Activated naive CD8-positive, alpha-beta T cell treated with anti-CD3 and anti-CD28 coated beads, Interleukin-2, amount 50 U/mL, for 24 hours (primary cell): ENCODE data around the gene CHST11.
"Not testable (repeated sequence)": the region's sequence is repeated elsewhere in the genome, so short reads cannot be mapped to it uniquely, and the experiment has no call there.

ENCODE experiments used
- ATAC-seq: fragments of 150-1000 bp; cut with Tn5 transposase; one replicate; pipeline ENCODE4 v1.10.0; 2021
- DNase-seq: peaks from one replicate; pipeline ENCODE4 v3.0.0; 2021
- H3K27ac Mint-ChIP-seq: one replicate; pipeline ENCODE4 v1.8.0; 2021; ENCODE audit warnings: mild to moderate bottlenecking, mixed read lengths
- H3K27me3 Mint-ChIP-seq: one replicate; pipeline ENCODE4 v1.8.0; 2021; ENCODE audit warnings: mixed read lengths
- H3K36me3 Mint-ChIP-seq: one replicate; pipeline ENCODE4 v1.8.0; 2021; ENCODE audit warnings: low read depth, mixed read lengths
- H3K4me1 Mint-ChIP-seq: one replicate; pipeline ENCODE4 v1.8.0; 2021; ENCODE audit warnings: mixed read lengths
- H3K4me3 Mint-ChIP-seq: one replicate; pipeline ENCODE4 v1.8.0; 2021; ENCODE audit warnings: mild to moderate bottlenecking, moderate library complexity, mixed read lengths
- H3K9me3 Mint-ChIP-seq: one replicate; pipeline ENCODE4 v1.8.0; 2021; ENCODE audit warnings: mixed read lengths

CHST11 gene

DNA sequence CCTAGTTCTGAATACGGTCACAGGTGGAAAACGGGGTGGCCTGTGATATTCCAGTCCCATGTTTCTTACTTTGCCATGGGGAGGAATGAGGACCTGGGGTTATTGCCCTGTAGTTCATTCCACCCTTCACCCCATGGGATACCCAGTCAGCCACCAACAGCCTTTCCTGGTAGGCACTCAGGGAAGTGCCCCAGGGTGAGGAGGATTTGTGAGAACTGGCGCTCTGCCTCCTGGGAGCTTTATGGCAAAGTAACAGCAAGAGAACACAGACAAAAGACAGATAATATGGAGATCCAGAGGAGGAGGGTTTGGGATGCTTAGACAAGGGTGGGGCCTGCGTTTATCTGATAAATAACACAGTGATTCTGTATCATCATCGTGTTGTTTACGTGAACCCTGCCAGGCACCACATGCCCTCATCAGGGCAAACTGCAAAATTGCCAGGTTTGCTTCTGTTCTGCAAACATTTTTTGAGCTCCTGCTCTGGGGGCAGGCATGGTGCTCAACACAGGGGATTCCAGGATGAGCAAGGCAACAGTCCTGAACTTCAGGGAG lies 277.9 kb downstream of the CHST11 start:
- no peak for DNase-seq
- no peak for ATAC-seq
- H3K4me3 Mint-ChIP-seq = no peak overlapping the region
- H3K4me1 Mint-ChIP-seq = peaks cover 51% of the 10 kb centered on the region
- H3K36me3 Mint-ChIP-seq = no peaks in the 10 kb centered on the region
- H3K9me3 Mint-ChIP-seq = no peaks in the 10 kb centered on the region
- H3K27ac Mint-ChIP-seq = no peak overlapping the region
- H3K27me3 Mint-ChIP-seq = no peaks in the 10 kb centered on the region

- H3K4me1 Mint-ChIP-seq = peaks cover 61% of the 10 kb centered on the region
- H3K9me3 Mint-ChIP-seq = no peaks in the 10 kb centered on the region
- no peak overlapping the region for H3K4me3 Mint-ChIP-seq
- no peaks in the 10 kb centered on the region for H3K27me3 Mint-ChIP-seq
- no peak for ATAC-seq
- peak overlapping the region; percentile 75 for H3K27ac Mint-ChIP-seq
- DNase-seq = no peak
- H3K36me3 Mint-ChIP-seq = no peaks in the 10 kb centered on the region
These were observed 279.1 kb downstream of the CHST11 start for GRCh38 chr12:104735801-104736200.

DNA sequence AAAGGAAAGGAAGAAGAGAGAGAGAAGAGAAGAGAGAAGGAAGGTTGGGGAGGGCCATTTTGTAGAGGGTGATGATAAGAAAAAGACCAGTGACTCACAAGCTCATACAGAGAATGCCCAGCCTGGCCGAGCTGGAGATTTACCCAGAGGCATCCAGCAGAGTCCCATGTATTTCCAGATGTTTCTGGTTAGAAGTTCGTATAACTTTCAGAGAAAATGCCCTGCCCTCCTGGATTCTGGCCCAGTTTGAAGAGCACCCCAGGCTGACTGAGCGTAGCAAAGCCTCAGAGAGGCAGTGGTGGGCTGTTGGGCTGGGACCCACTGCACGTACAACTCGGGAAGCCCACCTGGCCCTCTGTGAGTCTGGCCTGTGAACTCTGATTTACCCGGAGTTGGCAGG lies 279.6 kb downstream of the CHST11 start:
- DNase-seq (no peak), ATAC-seq (no peak)
- Mint-ChIP-seq H3K27ac (peak overlapping the region; percentile 75), H3K27me3 (no peaks in the 10 kb centered on the region), H3K9me3 (no peaks in the 10 kb centered on the region), H3K4me1 (peaks cover 66% of the 10 kb centered on the region), H3K4me3 (no peak overlapping the region), H3K36me3 (no peaks in the 10 kb centered on the region)

DNA sequence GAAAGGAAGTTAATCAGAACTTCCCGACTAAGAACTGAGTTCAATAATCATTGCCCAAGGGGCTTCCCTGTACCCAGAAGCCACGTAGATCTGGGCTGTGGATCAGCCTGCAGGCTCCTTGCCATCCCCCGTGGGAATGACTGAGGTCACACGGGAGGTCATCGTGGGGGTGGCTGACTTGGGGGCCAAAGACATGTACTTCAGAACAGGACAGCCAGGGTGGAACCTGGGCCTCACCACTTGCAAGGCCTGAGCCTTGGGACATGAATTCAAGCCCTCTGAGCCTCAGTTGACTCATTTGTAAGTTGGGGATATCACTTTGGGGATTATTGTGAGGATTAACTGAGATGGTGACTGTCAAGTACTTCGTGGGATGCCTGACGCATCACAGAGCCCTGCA lies 280.4 kb downstream of the CHST11 start:
- ATAC-seq (no peak), DNase-seq (no peak)
- peaks cover 70% of the 10 kb centered on the region for H3K4me1 Mint-ChIP-seq
- peak overlapping the region; percentile 39 for H3K27ac Mint-ChIP-seq
- no peaks in the 10 kb centered on the region for H3K9me3 Mint-ChIP-seq
- no peaks in the 10 kb centered on the region for H3K27me3 Mint-ChIP-seq
- no peak overlapping the region for H3K4me3 Mint-ChIP-seq
- H3K36me3 Mint-ChIP-seq = no peaks in the 10 kb centered on the region

GRCh38 chr12:104737791-104738301 lies 281.1 kb downstream of the CHST11 start:
- H3K4me1 Mint-ChIP-seq = peaks cover 72% of the 10 kb centered on the region

DNA sequence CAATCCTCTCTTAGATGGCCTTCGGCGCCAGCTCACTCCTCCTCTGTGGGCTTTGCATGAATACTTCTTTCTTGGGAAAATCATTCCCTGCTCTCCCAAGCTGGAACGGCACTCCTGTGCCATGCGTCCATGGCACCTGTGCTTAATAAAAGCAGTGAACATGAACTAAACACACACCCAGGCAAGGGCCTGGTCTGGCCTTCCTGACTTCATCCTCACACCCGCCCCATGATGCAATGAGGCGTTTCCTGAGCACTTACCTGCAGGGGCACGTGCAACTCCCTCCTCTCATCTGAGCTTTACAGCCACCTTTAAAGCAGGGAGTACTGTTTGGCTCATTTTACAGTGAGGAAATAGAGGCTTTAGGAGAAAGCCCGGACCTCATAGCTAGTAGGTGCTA lies 281.6 kb downstream of the CHST11 start:
- ATAC-seq (no peak), DNase-seq (no peak)
- H3K27me3 Mint-ChIP-seq = no peaks in the 10 kb centered on the region
- no peak overlapping the region for H3K4me3 Mint-ChIP-seq
- H3K27ac Mint-ChIP-seq = no peak overlapping the region
- peaks cover 2% of the 10 kb centered on the region for H3K36me3 Mint-ChIP-seq
- H3K4me1 Mint-ChIP-seq = peaks cover 71% of the 10 kb centered on the region
- H3K9me3 Mint-ChIP-seq = no peaks in the 10 kb centered on the region

More at GRCh38 chr12:104737791-104738301, 281.1 kb downstream of the CHST11 start:
- Mint-ChIP-seq H3K4me3 (no peak overlapping the region), H3K9me3 (no peaks in the 10 kb centered on the region), H3K36me3 (no peaks in the 10 kb centered on the region), H3K27me3 (no peaks in the 10 kb centered on the region), H3K27ac (peak overlapping the region; percentile 39)
- no peak for DNase-seq
- ATAC-seq = no peak

DNA sequence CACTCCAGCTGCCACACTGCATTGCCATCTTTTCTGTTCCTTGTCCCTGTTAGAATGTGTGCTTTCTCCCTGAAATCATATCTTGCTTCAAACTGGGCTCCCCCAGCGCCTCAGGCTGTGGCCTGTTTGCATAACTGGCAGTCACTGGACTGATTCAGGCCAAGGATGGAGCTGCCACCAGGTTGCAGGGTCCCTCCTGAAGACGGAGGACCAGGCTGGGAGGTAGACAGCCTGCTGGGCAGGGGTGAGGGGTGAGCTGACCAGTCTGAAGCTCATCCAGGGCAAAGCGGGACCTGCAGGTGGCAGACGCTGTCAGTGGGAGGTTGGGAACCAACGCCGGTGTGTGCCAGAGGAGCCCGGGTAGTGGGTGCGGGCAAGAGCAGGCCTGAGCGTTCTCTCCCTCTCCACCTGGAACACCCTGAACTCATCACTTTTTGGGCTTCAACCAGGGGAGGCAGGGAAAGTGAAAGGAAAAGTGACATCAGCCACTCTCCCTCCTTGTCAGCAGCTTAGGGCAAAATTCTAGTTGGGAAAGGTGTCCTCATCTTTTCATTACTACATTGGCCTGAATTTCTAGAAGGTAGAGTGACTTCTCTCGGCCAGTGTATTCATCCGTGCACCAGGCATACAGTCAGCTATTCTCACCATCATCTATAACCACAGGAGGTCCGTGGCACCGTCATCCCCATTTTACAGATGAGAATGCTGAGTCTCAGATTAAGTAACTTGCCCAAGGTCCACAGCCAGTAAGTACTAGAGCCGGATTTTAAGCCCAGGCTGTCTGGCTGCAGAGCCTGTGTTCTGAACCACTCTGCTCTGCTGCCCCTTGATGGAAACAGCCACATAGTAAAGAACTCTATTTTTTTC lies 282.3 kb downstream of the CHST11 start:
- Mint-ChIP-seq H3K4me3 (no peak overlapping the region), H3K27me3 (no peaks in the 10 kb centered on the region), H3K9me3 (no peaks in the 10 kb centered on the region), H3K27ac (peak overlapping the region; percentile 59), H3K4me1 (peaks cover 72% of the 10 kb centered on the region), H3K36me3 (peaks cover 2% of the 10 kb centered on the region)
- no peak for DNase-seq
- ATAC-seq = no peak

GRCh38 chr12:104740668-104741067 lies 283.9 kb downstream of the CHST11 start:
- no peaks in the 10 kb centered on the region for H3K27me3 Mint-ChIP-seq
- H3K4me1 Mint-ChIP-seq = peaks cover 73% of the 10 kb centered on the region
- peak overlapping the region; percentile 42 for H3K4me3 Mint-ChIP-seq
- H3K36me3 Mint-ChIP-seq = peaks cover 2% of the 10 kb centered on the region
- no peaks in the 10 kb centered on the region for H3K9me3 Mint-ChIP-seq
- H3K27ac Mint-ChIP-seq = peak overlapping the region; percentile 82
- DNase-seq (no peak), ATAC-seq (peak; percentile 50)

DNA sequence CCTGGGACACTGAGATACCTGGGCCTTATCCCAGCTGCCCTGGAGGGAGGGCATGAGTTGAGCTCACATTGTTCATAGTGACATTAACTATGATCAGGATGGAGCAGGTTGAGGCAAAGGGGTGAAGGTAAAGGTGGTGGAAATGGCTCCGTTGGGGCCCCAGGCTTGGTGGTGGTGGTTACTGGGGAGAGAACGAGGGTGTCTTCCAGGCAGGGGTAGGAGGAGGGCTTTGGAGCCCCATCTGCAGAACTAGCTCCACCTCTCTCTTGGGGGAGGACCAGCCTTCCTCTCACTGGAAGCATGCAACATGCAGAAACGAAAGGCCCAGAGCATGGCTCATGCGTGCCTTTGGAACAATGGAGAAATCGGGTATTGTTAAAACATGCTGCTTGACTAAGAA lies 284.3 kb downstream of the CHST11 start:
- Mint-ChIP-seq H3K27ac (peak overlapping the region; percentile 82), H3K9me3 (no peaks in the 10 kb centered on the region), H3K4me3 (peak overlapping the region; percentile 42), H3K4me1 (peaks cover 73% of the 10 kb centered on the region), H3K27me3 (no peaks in the 10 kb centered on the region), H3K36me3 (peaks cover 2% of the 10 kb centered on the region)
- ATAC-seq = no peak
- no peak for DNase-seq

- ATAC-seq (no peak), DNase-seq (no peak)
- H3K36me3 Mint-ChIP-seq = peaks cover 2% of the 10 kb centered on the region
- no peak overlapping the region for H3K4me3 Mint-ChIP-seq
- no peaks in the 10 kb centered on the region for H3K27me3 Mint-ChIP-seq
- no peaks in the 10 kb centered on the region for H3K9me3 Mint-ChIP-seq
- no peak overlapping the region for H3K27ac Mint-ChIP-seq
- H3K4me1 Mint-ChIP-seq = peaks cover 69% of the 10 kb centered on the region
These were observed 285.0 kb downstream of the CHST11 start for GRCh38 chr12:104741497-104742367.

- Mint-ChIP-seq H3K4me1 (peaks cover 69% of the 10 kb centered on the region), H3K9me3 (no peaks in the 10 kb centered on the region), H3K27ac (no peak overlapping the region), H3K27me3 (no peaks in the 10 kb centered on the region), H3K36me3 (peaks cover 2% of the 10 kb centered on the region), H3K4me3 (no peak overlapping the region)
- no peak for DNase-seq
- ATAC-seq = no peak
These were observed 285.9 kb downstream of the CHST11 start for GRCh38 chr12:104742551-104743201.

GRCh38 chr12:104743202-104743580 lies 286.4 kb downstream of the CHST11 start:
- ATAC-seq (no peak), DNase-seq (no peak)
- Mint-ChIP-seq H3K27ac (no peak overlapping the region), H3K4me1 (peaks cover 69% of the 10 kb centered on the region), H3K36me3 (peaks cover 2% of the 10 kb centered on the region), H3K4me3 (no peak overlapping the region), H3K9me3 (no peaks in the 10 kb centered on the region), H3K27me3 (no peaks in the 10 kb centered on the region)

DNA sequence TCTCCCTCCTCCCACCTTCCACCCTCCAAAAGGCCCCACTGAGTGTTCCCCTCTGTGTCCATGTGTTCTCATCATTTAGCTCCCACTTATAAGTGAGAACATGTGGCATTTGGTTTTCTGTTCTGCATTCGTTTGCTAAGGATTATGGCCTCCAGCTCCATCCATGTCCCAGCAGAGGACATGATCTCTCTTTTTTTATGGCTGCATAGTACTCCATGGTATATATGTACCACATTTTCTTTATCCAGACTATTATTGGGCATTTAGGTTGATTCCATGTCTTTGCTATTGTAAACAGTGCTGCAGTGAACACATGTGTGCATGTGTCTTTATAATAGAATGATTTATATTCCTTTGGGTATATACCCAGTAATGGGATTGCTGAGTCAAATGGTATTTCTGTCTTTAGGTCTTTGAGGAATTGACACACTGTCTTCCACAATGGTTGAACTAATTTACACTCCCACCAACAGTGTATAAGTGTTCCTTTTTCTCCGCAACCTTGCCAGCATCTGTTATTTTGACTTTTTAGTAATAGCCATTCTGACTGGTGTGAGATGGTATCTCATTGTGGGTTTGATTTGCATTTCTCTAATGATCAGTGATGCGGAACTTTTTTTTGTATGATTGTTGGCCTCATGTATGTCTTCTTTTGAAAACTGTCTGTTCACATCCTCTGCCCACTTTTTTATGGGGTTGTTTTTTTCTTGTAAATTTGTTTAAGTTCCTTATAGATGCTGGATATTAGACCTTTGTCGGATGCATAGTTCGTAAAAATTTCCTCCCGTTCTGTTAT lies 287.2 kb downstream of the CHST11 start:
- not testable (repeated sequence) for H3K27me3 Mint-ChIP-seq, H3K9me3 Mint-ChIP-seq, DNase-seq, H3K4me3 Mint-ChIP-seq, H3K27ac Mint-ChIP-seq, ATAC-seq, H3K36me3 Mint-ChIP-seq
- peaks cover 65% of the 10 kb centered on the region for H3K4me1 Mint-ChIP-seq
